Left renal pelvis (tissue), 4 donors: Measurements from ENCODE around the gene PRR15L. TPM values are rescaled to one million over a fixed set of nuclear protein-coding genes. Genes with fewer than 3 reads are reported as not detected.
"Not testable (repeated sequence)": the region's sequence is repeated elsewhere in the genome, so short reads cannot be mapped to it uniquely, and the experiment has no call there.

Experiments used
- DNase-seq, 4 donors: peaks; one replicate each; pipeline ENCODE4 v3.0.0-alpha.2; 2013; ENCODE audit warnings: low read depth in 4 of 4, low spot score in 3 of 4
- polyA plus RNA-seq, 4 donors: library from polyadenylated mRNA; unstranded; fragments of 120-200 nt; gene quantifications; one replicate each; pipeline ENCODE4 v1.2.1, GENCODE V29; 2013; ENCODE audit not compliant: insufficient read length in 4 of 4

The PRR15L gene
- 10 to 100 TPM in 3 of 4 donors, under 1 TPM in 1; 0.23 to 22.7 (median 18.2) TPM for polyA plus RNA-seq

GRCh38 chr17:47957591-47958490 lies at the start of gene PRR15L:
Gene PRR15L, minus strand, starts transcription at chr17:47957883. Its CDS starts 4,649 bp downstream, at chr17:47953234.
- DNase-seq = peak in 1 of 4 donors; percentile 42

GRCh38 chr17:48006936-48007709 lies 49.4 kb upstream of the PRR15L start:
- no peak for DNase-seq

- DNase-seq = no peak
Observed at GRCh38 chr17:48004983-48005382, 47.3 kb upstream of the PRR15L start.

- DNase-seq = no peak
Observed at GRCh38 chr17:48003417-48004151, 45.9 kb upstream of the PRR15L start.

GRCh38 chr17:48002916-48003416 lies 45.3 kb upstream of the PRR15L start:
- DNase-seq = no peak

- no peak for DNase-seq
Observed at GRCh38 chr17:48002266-48002915, 44.7 kb upstream of the PRR15L start.

- not testable (repeated sequence) for DNase-seq
Observed at GRCh38 chr17:48001657-48002056, 44.0 kb upstream of the PRR15L start.

- DNase-seq = no peak
Observed at GRCh38 chr17:48001197-48001596, 43.5 kb upstream of the PRR15L start.

- no peak for DNase-seq
Observed at GRCh38 chr17:47999582-47999981, 41.9 kb upstream of the PRR15L start.

GRCh38 chr17:47998044-47998443 lies 40.4 kb upstream of the PRR15L start:
- DNase-seq = no peak

GRCh38 chr17:47997586-47997985 lies 39.9 kb upstream of the PRR15L start:
- no peak for DNase-seq

GRCh38 chr17:47996201-47996600 lies 38.5 kb upstream of the PRR15L start:
- DNase-seq = no peak

GRCh38 chr17:47995241-47995935 lies 37.7 kb upstream of the PRR15L start:
- no peak for DNase-seq

- no peak for DNase-seq
Observed at GRCh38 chr17:47994724-47995123, 37.0 kb upstream of the PRR15L start.

- no peak for DNase-seq
Observed at GRCh38 chr17:47993964-47994363, 36.3 kb upstream of the PRR15L start.

- no peak for DNase-seq
Observed at GRCh38 chr17:47993031-47993564, 35.4 kb upstream of the PRR15L start.

- DNase-seq = no peak
Observed at GRCh38 chr17:47992216-47992615, 34.5 kb upstream of the PRR15L start.

GRCh38 chr17:47990962-47991731 lies 33.5 kb upstream of the PRR15L start:
- DNase-seq = no peak
